ENCODE data around the gene SZRD1. TPM values are rescaled to one million over a fixed set of nuclear protein-coding genes. Genes with fewer than 3 reads are reported as not detected.

Gene SZRD1
- total and polyA plus RNA-seq, 2 donors (not counting 3 experiments of a cell fraction or from before 2014, with no cell fraction given), result 162 to 164 TPM

GRCh38 chr1:16318555-16318954, 48.5 kb upstream of the SZRD1 start:
- Histone ChIP-seq H3K4me1 (ENCODE audit: control insufficient read depth, extremely low read depth, insufficient read depth, low read length) (no peaks in the 10 kb centered on the region), H3K4me3 (replicated peaks in 1 of 3; ENCODE audit: insufficient read depth in 1 of 3, low read depth in 1 of 3, low read length in 3 of 3) (no peak overlapping the region), H3K27ac (ENCODE audit: insufficient read depth, low read depth, low read length) (no peak overlapping the region), H3K4me2 (ENCODE audit: insufficient read depth, low read length) (no peak overlapping the region), H3K9me3 (replicated peaks; ENCODE audit: control insufficient read depth, insufficient read depth, low read length) (no peaks in the 10 kb centered on the region), H3K9me1 (replicated peaks; ENCODE audit: control insufficient read depth, extremely low read depth, insufficient read depth, low read length) (no peaks in the 10 kb centered on the region), H3K27me3 (ENCODE audit: control insufficient read depth in 2 of 2, insufficient read depth in 2 of 2, low read length in 2 of 2) (no peaks in the 10 kb centered on the region), H2AFZ (ENCODE audit: low read depth, low read length) (no peak overlapping the region), H4K20me1 (replicated peaks; ENCODE audit: control insufficient read depth, extremely low read depth, insufficient read depth, low read length) (no peaks in the 10 kb centered on the region), H3K9ac (replicated peaks; ENCODE audit: extremely low read depth, insufficient read depth, low read length) (no peak overlapping the region), H3K36me3 (ENCODE audit: control insufficient read depth in 2 of 2, extremely low read depth in 1 of 2, insufficient read depth in 2 of 2, low read length in 2 of 2) (peaks cover 0 to 6% of the 10 kb centered on the region in 2 experiments), H3K79me2 (ENCODE audit: control insufficient read depth, insufficient read depth, low read length) (peaks cover 31% of the 10 kb centered on the region)
- CTCF ChIA-PET, result interaction anchor here (1.0 kb wide), 1 partner anchor 45 kb away, joined by 3 read pairs; no protein-coding TSS in a partner anchor
- FAIRE-seq (no peak), DNase-seq (ENCODE audit: low read depth, low spot score) (peak; percentile 59)
- intact Hi-C loops (cut with micrococcal nuclease) (no loop called here), dilution Hi-C loops (cut with MboI; ENCODE audit: extremely low pct_ligation_motif_present, low sequenced_read_pairs) (no loop called here)
- BruUV-seq (replicated peaks), result no TSS peak
- no peak for TF ChIP-seq FOS (IDR thresholded peaks at IDR 0.05; ENCODE audit: borderline replicate concordance, insufficient read depth, low read length)
- no peak for TF ChIP-seq CTCF (IDR thresholded peaks at IDR 0.05; ENCODE audit: extremely low read depth in 1 of 2, insufficient read depth in 1 of 2, low read depth in 1 of 2, low read length in 2 of 2)
- TF ChIP-seq GATA2 (IDR thresholded peaks at IDR 0.05; ENCODE audit: insufficient read depth, insufficient read length, low read depth, low read length), result no peak
- no peak for TF ChIP-seq JUN (IDR thresholded peaks at IDR 0.05; ENCODE audit: borderline replicate concordance, insufficient read depth, insufficient read length, low read depth)
- TF ChIP-seq EZH2 (IDR thresholded peaks at IDR 0.05; ENCODE audit: borderline replicate concordance, low read depth, low read length, severe bottlenecking), result no peak
- TF ChIP-seq MYC (IDR thresholded peaks at IDR 0.05; ENCODE audit: low read depth, low read length), result no peak
- no peak for TF ChIP-seq POLR2A (IDR thresholded peaks at IDR 0.05; ENCODE audit: low read depth, low read length)
- TF ChIP-seq MAX (IDR thresholded peaks at IDR 0.05; ENCODE audit: insufficient read depth, insufficient read length), result no peak
- no peak for TF ChIP-seq POLR2AphosphoS5 (IDR thresholded peaks at IDR 0.05; ENCODE audit: insufficient read depth, low read depth, low read length)
- POLR2A ChIA-PET, result interaction anchor here (0.6 kb wide), 1 partner anchor 27 kb away, joined by 3 read pairs; no protein-coding TSS in a partner anchor

All from endothelial cell of umbilical vein (primary cell).